GM19328 (cell line): ENCODE data around the gene HM13.
"Not testable (repeated sequence)": the region's sequence is repeated elsewhere in the genome, so short reads cannot be mapped to it uniquely, and the experiment has no call there.

Experiments used
- ATAC-seq: cut with Tn5 transposase; IDR thresholded peaks from one replicate; pipeline ENCODE4 v1.9.1; 2021; ENCODE audit warnings: mild to moderate bottlenecking, moderate library complexity; ENCODE audit not compliant: unreplicated experiment

The HM13 gene

GRCh38 chr20:31500527-31500926 is 13.7 kb upstream of the HM13 start:
- no peak for ATAC-seq

GRCh38 chr20:31502884-31503673 is 11.2 kb upstream of the HM13 start:
- peak; percentile 88 for ATAC-seq

GRCh38 chr20:31505903-31506302 is 8.3 kb upstream of the HM13 start:
- ATAC-seq = no peak

- no peak for ATAC-seq
These were observed 5.6 kb upstream of the HM13 start for GRCh38 chr20:31508517-31509244.

- ATAC-seq = no peak
These were observed 981 bp downstream of the HM13 start for GRCh38 chr20:31515072-31515774.

- no peak for ATAC-seq
These were observed 1.5 kb downstream of the HM13 start for GRCh38 chr20:31515775-31516107.

GRCh38 chr20:31516166-31516565 is 1.9 kb downstream of the HM13 start:
- no peak for ATAC-seq

GRCh38 chr20:31516651-31517050 is 2.4 kb downstream of the HM13 start:
- ATAC-seq = no peak

- ATAC-seq = no peak
These were observed 3.1 kb downstream of the HM13 start for GRCh38 chr20:31517373-31517772.

GRCh38 chr20:31521267-31521666 is 7.0 kb downstream of the HM13 start:
- not testable (repeated sequence) for ATAC-seq

GRCh38 chr20:31522731-31523130 is 8.5 kb downstream of the HM13 start:
- ATAC-seq = no peak

- ATAC-seq = no peak
These were observed 9.4 kb downstream of the HM13 start for GRCh38 chr20:31523361-31524283.

GRCh38 chr20:31527266-31527665 is 13.0 kb downstream of the HM13 start:
- ATAC-seq = no peak

- no peak for ATAC-seq
These were observed 21.1 kb downstream of the HM13 start for GRCh38 chr20:31535298-31535697.

GRCh38 chr20:31536575-31536974 is 22.3 kb downstream of the HM13 start:
- no peak for ATAC-seq

GRCh38 chr20:31537116-31537871 is 23.1 kb downstream of the HM13 start:
- ATAC-seq = no peak

GRCh38 chr20:31537890-31538289 is 23.6 kb downstream of the HM13 start:
- ATAC-seq = no peak

GRCh38 chr20:31538326-31538725 is 24.1 kb downstream of the HM13 start:
- no peak for ATAC-seq

- ATAC-seq = not testable (repeated sequence)
These were observed 25.4 kb downstream of the HM13 start for GRCh38 chr20:31539636-31540035.

GRCh38 chr20:31540406-31540805 is 26.2 kb downstream of the HM13 start:
- no peak for ATAC-seq
